GM18517 (cell line): ENCODE measurements around the gene RAP1GAP.

Source experiments
- ATAC-seq: cut with Tn5 transposase; IDR thresholded peaks from one replicate; pipeline ENCODE4 v1.9.1; 2021; ENCODE audit warnings: mild to moderate bottlenecking, moderate library complexity; ENCODE audit not compliant: unreplicated experiment

The RAP1GAP gene

GRCh38 chr1:21669258-21670058 lies at the start of gene RAP1GAP:
Gene RAP1GAP (minus strand): TSS chr1:21669357. CDS start chr1:21620032, 49,325 bp downstream.
- no peak for ATAC-seq

DNA sequence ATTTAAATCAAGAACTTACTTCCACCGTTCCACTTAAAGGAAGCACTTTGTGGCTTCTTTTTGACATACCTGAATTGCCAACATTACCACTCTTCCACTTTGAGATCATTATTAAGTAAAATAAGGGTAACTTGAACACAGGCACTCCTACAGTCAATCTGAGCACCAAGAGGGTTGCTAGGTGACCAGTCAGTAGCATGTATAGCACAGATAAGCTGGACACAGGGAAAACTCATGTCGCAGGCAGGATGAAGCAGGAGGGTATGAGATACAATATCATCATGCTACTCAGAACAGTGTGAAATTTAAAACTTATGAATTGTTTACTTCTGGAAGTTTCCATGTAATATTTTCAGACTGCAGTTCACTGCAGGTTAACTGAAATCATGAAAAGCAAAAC lies 47.0 kb upstream of the RAP1GAP start:
- no peak for ATAC-seq

GRCh38 chr1:21707891-21708290 lies 38.7 kb upstream of the RAP1GAP start:
- ATAC-seq = no peak

GRCh38 chr1:21707086-21707840 lies 38.1 kb upstream of the RAP1GAP start:
- ATAC-seq = no peak

DNA sequence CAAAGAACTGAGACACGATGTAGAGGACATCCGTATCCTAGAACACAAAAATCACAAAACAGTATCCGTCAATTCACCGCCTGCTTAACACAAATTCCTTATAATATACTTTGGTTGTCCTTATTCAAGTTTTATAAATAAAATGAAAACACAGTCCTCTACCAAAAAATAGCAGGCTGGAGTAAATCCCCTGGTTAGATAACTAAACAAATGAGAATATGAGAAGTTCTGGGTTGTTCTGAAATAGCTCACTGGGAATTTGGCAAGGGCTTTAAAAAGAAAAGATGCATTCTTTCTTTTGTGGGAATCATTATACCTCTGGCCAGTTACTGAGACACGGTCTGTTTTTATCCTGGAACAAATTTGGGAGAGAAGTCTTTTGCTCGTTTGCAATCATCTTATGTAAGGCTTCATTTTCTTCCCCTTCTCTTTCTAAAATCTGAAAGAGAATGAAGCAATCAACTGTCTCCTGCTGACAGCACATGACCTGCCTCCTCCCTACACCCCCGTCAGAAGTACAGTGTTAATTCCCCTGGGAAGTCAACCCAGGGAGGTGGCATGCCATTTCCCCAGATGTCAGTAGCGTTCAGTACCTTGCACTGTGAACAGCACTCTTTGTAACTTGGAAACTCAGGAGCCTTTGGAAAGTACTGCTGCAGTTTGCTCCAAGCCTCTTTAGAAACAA lies 37.1 kb upstream of the RAP1GAP start:
- ATAC-seq = no peak

- ATAC-seq = no peak
Observed at GRCh38 chr1:21705303-21705980, 36.3 kb upstream of the RAP1GAP start.

GRCh38 chr1:21704145-21704544 lies 35.0 kb upstream of the RAP1GAP start:
- ATAC-seq = no peak

DNA sequence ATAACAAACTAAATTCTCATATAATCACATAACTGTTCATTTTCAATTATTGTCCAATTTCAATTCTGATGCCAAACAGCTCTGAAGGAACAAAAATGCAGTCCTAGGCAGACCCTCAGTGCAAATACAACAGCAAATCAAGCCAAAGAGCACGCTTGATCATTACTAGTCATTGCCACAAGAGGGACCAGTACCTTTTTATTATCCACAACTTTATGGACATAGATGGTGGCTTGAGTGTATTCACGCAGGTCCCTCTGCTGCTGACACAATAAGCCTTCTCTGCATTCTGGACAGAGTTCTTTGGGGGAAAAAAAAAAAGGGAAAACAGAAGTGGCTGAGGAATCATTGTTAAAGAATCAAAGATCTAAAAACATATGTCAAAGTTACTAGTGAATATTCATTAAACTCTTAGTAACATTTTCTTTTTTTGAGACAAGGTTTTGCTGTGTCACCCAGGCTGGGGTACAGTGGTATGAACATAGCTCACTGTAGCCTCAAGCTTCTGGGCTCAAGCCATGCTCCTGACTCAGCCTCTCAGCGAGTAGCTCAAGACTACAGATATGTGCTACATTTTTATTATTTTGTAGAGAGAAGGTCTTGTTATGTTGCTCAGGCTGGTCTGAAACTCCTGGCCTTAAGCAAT lies 34.3 kb upstream of the RAP1GAP start:
- no peak for ATAC-seq

DNA sequence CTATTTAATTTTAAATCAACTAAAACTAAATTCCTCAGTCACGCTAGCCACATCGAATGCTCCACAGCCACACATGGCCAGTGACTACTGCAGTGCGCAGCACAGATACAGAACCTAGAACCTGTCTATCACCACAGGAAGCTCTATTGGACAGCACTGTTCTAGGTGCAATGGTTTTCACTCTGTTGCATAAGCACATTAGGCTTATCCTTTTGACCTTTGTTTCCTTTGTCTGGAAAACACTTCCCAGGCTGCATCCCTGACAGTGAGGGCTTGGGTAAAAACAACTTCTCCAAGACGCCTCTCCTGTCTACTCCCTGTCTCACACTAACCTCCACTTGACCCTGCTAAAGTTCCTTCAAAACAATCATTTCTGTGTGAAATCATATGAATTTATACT lies 33.6 kb upstream of the RAP1GAP start:
- no peak for ATAC-seq

GRCh38 chr1:21701401-21701800 lies 32.2 kb upstream of the RAP1GAP start:
- ATAC-seq = no peak

- ATAC-seq = no peak
Observed at GRCh38 chr1:21700094-21700493, 30.9 kb upstream of the RAP1GAP start.

GRCh38 chr1:21696931-21697330 lies 27.8 kb upstream of the RAP1GAP start:
- no peak for ATAC-seq

DNA sequence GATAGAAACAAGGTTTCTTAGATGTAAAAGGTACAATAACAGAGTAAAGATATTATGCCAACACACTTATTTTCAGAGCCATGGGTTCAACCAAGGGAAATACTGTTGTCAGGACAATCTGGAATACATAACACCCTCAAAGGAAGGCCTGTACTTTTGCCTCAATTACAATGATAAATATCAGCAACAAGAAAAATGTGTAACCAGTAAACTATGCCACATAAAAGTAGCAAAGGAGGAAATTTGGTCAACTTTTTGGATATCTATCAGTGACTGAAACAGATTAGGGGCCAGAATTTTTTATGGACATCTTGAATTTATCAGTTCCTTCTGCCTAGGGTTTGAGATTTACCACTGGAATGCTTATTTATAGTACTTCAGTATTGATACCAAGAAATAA lies 24.6 kb upstream of the RAP1GAP start:
- ATAC-seq = no peak

DNA sequence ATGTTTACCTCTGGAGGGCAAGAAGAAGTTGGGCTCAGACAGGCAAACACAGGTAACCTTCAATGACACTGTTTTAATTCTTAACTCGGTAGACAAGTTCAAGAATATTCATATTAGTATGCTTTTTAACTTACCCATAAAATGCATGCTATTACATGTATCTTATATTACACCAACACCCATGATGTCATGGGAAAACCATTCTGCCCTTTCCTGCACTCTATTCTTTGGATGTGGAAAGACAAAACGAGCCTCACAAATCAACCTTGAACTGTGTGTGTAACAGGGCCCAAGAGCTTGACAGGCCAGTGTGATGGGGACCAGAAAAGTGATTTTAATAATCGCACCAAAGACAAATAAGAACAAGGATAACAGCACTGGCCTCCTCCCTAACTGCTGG lies 22.6 kb upstream of the RAP1GAP start:
- no peak for ATAC-seq

DNA sequence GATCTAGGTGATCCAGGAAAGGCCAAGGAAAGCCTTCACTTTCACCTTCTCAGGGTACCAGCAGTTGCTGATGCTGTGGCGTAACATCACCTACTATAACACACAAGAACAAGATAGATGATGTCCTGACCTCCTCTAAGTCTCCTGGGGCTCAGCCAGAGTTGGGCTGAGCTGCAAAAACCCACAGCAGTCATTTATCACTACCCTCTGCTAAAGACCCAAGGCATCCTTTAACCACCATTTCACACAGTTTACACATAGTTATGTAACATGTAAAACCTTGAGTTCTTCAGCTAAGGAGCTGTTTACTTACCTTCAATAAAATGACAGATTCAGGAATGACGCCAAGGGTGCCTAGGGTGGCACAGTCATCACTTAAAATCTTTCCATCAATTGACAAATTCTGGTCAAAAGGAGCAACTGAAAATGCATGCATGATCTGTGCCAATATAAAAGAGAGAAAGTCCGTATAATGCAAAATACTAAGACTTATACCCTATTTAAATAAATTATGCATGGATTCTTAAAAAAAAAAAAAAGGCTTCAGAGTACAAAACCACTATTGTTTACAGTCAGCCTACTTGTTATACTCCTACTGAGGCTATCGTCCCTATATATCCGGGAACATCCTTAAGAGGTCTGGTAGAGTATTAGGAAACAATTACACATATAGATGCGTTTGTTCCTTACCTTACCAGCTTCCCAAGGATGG lies 20.7 kb upstream of the RAP1GAP start:
- no peak for ATAC-seq

- no peak for ATAC-seq
Observed at GRCh38 chr1:21687081-21687529, 17.9 kb upstream of the RAP1GAP start.

- ATAC-seq = no peak
Observed at GRCh38 chr1:21685946-21686678, 17.0 kb upstream of the RAP1GAP start.

GRCh38 chr1:21681426-21681825 lies 12.3 kb upstream of the RAP1GAP start:
- ATAC-seq = no peak

GRCh38 chr1:21680918-21681317 lies 11.8 kb upstream of the RAP1GAP start:
- no peak for ATAC-seq
